ENCODE results near the gene USP40.
"Not testable (repeated sequence)": the region's sequence is repeated elsewhere in the genome, so short reads cannot be mapped to it uniquely, and the experiment has no call there.

The USP40 gene

DNA sequence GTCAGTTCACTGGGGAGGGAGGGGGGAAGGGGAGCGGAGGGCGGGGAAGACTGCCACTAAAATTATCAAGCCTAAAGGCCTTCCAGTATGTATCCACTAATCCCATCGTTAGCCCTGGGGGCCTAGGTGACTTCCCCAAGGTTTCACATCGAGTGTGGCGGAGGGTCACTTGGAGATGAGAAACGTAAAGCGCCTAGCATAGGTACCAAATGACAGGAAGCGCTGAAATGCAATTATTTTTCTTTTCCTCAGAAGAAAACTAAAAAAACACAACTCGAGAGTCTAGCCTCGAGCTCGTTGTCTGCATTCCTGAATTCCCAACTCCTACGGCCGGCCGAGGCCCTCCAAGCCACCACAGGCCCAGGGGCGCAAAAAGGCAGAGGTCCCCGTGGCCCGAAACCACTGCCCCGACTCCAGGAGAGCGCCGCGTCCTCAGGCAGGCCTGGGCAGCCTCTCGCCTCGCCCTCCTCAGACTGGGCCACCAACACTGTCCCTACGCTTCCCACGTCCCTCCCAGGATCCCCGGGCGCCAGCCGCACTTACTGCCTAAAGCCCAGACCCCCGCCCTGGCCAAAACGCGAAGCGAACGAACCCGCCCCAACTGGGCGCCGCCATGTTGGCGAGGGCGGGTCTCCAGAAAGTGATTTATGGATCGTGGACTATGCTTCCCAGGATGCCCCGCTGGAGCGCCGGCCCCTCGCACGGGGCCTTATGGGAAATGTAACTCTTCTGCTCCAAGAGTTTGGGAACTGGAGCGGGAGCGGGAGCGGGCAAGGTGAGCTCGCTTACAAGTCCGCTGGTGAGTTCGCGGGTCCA is at the start of gene USP40:
Gene USP40 (minus strand): TSS at position 642 of the 816 bp plus-strand sequence. CDS start 1,228 bp downstream, outside the sequence.
- DNase-seq = peak in 57 of 58 donors; percentile 38 to 88 (median 71)

DNA sequence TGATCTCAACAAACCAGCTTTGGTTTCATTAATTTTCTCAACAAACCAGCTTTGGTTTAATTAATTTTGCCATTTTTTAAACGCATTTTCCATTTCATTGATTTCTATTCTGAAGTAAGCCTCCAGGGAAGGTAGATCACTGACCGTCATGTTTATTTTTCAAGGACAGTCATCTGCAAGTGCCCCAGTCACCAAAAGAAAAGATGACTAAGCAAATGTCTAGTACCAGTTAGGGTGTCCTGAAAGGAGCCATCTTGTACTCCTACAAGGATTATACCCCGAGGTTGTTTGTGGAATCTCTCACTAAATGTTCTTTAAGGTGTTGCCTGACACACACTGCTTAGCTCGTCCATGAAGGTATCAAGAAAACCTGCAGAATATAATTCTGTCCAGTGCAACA is 44.7 kb upstream of the USP40 start:
- DNase-seq = no peak

DNA sequence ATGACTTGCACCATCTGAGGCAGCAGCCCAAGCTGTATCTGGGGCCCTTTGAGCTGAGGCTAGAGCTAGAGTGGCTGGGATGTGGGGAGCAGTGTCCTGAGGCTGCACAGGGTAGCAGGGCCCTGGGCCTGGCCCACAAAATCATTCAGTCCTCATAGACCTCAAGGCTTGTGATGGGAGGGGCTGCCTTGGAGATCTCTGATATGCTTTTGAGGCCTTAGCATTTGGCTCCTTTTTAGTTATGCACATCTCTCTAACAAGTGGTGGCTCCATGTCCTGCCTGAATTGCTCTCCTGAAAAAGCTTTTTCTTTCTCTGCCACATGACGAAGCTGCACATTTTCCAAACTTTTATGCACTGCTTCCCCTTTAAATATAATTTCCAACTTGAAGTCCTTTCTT is 39.1 kb upstream of the USP40 start:
- no peak for DNase-seq

GRCh38 chr2:233604826-233605225 is 38.2 kb upstream of the USP40 start:
- DNase-seq = no peak

GRCh38 chr2:233603520-233603919 is 36.9 kb upstream of the USP40 start:
- DNase-seq = no peak

GRCh38 chr2:233602076-233602475 is 35.5 kb upstream of the USP40 start:
- no peak for DNase-seq

GRCh38 chr2:233600386-233600785 is 33.8 kb upstream of the USP40 start:
- no peak for DNase-seq

DNA sequence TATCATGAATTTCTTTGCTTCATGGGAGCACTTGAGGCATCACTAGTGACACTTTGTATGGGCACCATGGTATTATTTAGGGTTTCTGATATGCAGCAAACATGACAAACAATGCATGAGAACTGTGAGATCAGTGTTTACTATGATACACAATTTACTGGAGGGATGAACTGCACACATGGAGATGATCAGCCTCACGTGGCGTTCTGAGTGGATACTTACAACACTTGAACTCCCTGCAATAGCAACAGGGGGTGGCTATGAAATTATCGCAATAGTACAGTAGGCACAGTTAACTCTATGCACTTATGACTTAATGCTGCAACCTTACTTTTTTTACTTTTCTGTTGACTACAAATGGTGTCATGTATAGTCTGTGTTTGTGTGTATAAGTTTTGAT is 32.4 kb upstream of the USP40 start:
- no peak for DNase-seq

GRCh38 chr2:233597522-233597921 is 30.9 kb upstream of the USP40 start:
- DNase-seq = no peak

- no peak for DNase-seq
Observed at GRCh38 chr2:233593201-233593600, 26.6 kb upstream of the USP40 start.

- DNase-seq = not testable (repeated sequence)
Observed at GRCh38 chr2:233592706-233593105, 26.1 kb upstream of the USP40 start.

- DNase-seq = no peak
Observed at GRCh38 chr2:233588400-233588799, 21.8 kb upstream of the USP40 start.

DNA sequence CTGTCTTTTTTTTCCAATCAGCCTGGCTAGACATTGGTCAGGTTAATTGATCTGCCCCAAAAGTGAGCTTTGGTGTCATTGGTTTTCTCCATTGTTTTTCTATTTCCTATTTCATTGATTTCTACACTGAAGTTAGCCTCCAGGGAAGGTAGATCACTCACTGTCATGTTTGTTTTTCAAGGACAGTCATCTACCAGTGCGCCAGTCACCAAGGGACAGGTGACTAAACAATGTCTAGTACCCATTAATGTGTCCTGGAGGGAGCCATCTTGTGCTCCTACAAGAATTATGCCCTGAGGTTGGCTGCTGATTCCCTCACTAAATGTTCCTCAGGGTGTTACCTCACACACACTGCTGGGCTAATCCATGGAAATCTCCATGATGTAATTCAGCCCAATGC is 17.6 kb upstream of the USP40 start:
- DNase-seq = no peak

- DNase-seq = not testable (repeated sequence)
Observed at GRCh38 chr2:233583217-233583965, 16.8 kb upstream of the USP40 start.

DNA sequence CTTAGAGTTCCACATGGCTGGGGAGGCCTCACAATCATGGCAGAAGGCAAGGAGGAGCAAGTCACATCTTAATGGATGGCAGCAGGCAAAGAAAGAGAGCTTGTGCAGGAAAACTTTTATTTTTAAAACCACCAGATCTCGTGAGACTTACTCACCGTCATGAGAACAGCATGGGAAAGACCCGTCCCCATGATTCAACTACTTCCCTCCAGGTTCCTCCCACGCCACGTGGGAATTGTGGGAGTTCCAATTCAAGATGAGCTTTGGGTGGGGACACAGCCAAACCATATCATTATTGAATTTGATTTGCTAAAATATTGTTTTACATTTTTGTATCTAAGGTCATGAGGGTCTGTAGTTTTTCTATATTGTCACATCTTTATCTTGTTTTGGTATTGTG is 10.8 kb upstream of the USP40 start:
- DNase-seq = not testable (repeated sequence)

DNA sequence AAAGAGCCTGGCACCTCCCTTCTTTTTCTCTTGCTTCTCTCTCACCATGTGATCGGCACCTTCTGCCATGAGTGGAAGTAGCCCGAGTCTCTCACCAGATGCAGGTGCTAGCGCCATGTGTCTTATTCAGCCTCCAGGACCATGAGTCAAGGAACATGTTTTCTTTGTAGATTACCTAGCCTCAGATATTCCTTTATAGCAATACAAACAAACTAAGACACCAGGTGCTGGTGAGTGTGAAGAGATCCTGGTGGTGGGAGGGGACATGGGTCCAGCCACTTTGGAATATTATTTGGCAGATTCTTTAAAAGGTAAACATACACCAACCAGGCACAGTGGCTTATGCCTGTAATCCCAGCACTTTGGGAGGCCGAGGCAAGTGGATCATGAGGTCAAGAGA is 5.9 kb upstream of the USP40 start:
- no peak for DNase-seq

DNA sequence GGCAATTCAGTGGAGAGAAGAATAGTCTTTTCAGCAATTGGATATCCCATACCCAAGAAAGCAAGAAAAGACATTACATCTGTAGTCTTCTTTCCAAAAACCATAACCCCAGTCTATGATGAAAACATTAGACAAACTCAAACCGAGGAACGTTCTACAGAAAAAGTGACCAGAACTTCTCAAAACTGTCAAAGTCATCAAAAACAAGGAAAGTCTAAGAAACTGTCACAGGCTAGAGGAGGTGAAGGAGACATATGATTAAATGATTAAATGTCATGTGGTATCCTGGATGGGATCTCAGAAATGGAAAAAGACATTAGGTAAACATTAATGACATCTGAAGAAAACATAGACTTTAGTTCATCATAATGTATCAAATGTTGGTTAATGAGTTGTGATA is 4.9 kb upstream of the USP40 start:
- DNase-seq = no peak

DNA sequence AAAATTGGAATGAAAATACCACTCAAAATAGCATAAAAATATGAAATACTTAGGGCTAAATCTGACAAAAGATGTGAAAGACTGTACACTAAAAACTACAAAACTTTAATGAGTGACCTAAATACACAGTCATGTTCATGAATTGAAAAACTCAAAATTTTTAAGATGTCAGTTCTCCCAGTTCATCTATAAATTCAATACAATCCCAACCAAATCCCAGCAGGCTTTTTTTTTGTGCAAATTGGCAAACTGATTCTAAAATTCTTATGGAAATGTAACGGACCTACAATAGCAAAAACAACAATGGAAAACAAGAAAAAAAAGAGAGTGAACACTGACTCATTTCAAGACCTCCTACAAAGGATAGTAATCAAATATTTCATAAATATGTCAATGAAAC is 4.4 kb upstream of the USP40 start:
- DNase-seq = no peak

DNA sequence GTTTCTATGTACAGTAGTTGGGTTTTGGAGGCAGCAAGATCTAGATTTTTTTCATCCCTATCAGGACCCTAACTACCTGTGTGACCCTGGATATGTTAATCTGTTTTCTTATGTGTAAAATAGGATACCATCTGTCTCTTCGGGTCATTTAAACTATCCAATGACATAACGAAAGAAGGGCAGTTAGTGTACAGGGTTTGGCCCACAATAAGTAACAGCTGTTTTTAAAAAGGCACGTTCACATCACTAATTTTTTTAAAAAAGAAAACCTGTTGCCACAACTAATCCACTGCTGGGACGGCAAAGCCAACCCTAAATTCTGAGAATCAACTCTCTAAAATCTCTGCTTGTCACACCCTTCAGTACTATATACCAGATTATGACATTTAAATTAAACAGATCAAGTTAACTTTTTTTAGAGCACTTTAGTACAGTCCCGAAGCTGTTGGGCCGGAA is 869 bp downstream of the USP40 start:
- no peak for DNase-seq

DNA sequence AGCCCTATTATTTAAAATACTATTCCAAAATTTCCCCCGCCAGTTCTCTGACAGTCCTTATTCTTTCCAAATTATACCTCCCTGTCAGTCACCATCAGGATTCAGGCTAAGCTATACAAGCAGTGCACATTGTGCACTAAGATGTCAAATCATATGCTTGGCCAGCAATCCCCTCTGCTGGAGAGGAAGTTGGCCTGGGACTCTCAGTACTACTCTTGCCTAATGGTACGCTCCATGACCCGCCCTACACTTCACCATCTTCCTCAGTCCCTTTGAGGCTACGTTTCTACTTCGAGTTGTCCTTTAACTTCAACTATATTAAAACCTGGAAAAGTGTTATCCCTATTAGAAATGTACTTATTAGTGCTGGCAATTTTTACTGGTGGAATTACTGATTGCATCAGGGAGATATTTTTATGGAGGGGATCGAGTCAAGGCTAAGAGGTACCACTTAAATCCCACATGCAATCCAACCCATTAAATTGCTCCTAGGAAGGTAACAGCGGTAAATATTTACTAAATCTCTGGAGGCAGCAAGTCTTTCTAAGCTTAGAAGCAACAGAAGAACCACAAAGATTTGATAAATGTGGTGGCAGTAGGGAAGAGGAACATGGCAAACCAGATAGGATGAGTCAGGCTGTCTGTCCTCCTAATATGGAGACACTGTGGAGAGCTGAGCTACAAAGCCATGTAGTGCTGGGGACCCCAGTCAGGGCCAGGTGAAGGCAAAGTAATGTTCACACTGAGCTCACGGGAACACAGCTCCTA is 2.7 kb downstream of the USP40 start:
- no peak for DNase-seq

DNA sequence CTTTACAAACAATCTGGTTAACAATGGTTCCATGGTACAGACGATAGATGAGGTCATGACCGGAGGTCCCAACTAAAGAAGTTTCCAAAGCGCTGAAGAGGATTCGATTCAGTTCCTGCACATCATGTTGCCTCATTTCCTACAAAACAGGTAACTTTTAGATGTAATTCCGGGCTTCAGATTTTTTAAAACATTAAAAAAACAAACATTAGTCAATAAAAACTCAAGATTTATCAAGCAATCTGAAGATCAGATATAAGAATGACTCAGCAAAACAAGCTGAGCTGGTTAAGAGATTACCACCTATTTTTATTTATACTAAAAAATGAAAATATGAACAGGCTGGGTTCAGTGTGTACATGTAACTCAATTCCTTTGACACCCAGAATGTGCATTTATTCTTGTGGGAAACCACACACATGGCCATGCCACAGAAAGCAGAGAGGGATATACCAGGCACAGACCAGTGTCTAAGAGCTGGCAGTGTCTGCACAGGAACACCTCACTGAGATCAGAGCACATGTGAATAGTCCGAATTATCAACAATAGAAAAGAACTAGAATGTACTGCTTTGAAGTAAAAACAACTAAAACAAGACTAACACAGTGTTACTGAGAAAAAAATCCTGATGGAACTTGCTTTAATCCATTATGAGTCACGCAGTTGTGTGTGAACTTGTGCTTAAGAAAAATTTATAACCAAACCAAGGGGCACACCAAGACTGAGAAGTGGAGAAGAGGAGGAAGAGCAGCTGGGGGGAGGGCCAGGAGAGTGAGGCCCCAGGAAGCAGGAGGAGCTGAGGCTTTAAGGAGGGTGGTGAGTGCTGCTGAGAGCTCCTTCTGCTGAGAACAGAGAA is 9.5 kb downstream of the USP40 start:
- DNase-seq = no peak

Measured in anterior cingulate cortex (tissue), 58 donors.